IPS-NIHi11 (cell line): ENCODE data around the gene CEMIP.
A peak's percentile ranks its signal among the peaks of the same experiment; 100 is the strongest.

Experiments
- DNase-seq: peaks from one replicate; pipeline ENCODE4 v3.0.0; 2012; ENCODE audit warnings: mixed read lengths, low spot score

The CEMIP gene

GRCh38 chr15:80785335-80785734 lies 6.2 kb downstream of the CEMIP start:
- no peak for DNase-seq

- no peak for DNase-seq
These were observed 6.7 kb downstream of the CEMIP start for GRCh38 chr15:80785811-80786354.

DNA sequence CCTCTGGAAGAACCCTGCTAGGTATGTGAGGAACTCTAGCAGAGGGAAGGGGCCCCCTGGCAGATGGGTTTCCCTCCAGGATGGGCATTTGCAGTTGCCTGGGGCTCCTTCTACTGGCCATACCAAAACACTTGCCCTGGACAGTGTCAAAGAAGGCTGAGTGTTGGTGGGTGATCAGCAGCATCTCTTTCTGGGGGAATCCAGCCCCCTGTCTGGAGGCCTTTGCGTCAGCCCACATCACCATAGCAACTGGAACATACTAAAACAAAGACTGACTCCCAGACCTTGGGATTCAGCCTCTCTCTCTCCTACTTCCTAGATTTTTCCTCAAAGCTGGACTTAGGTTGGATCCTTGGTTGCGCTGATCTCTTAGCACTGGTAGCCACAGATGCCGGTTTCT lies 8.1 kb downstream of the CEMIP start:
- peak; percentile 42 for DNase-seq

GRCh38 chr15:80788536-80788935 lies 9.4 kb downstream of the CEMIP start:
- no peak for DNase-seq

DNA sequence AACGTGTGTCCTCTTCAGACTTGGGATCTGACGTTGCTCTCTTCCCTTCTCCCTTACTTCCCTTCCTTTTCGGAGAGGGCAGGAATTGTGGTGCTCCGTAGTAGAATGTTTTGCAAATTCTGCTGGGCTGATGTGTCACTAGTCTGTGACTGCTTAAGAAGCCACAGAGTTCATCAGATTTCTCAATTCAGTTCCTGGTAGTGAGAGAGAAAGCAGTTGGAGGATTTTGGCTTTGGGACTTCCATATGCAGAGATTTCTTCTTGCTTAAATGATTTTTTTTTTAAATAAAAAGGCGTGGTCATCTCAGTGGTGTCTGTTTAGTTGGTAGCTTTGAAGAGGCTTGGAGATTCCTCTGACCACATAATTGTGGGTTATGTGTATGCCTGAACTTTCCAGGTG lies 10.1 kb downstream of the CEMIP start:
- DNase-seq, result no peak

GRCh38 chr15:80789796-80790195 lies 10.6 kb downstream of the CEMIP start:
- DNase-seq, result no peak

- no peak for DNase-seq
These were observed 11.1 kb downstream of the CEMIP start for GRCh38 chr15:80790236-80790635.

DNA sequence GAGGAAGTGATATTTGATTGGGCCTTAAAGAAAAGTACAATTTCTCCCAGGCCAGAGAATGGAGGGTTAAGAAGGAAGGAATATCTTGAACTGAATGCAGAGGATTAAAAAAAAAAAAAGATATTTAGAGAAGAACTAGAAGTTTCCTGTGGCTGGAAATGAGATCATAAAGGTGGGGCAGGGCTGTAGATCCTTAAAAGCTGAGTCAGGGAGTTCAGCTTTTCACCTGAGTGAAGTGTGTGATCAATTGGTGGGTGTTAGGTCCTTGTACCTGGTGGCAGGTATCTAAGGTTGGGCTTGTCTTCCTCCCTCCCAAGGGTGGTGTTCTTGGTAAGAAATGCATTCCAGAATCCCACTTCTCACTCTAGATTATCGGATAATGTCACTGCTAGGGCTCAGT lies 11.8 kb downstream of the CEMIP start:
- DNase-seq, result no peak

DNA sequence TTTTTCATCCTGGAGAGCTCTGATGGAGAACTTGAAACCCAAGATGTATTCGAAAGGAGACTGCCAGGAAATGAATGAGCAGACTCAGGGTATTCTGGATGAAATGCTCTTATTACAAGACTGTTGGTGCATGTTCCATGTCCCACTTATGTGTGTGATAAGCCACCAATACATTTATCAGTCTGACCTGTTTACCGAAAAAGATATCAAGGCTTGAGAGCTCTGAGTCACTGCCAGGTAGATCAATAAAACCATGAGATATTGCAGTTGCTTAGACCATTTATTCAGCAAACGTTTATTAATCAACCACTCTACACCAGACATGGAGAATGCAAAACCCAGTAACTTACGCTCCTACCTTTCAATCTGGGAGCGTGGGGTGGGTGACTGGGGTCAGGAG lies 17.2 kb downstream of the CEMIP start:
- DNase-seq, result no peak

- no peak for DNase-seq
These were observed 19.7 kb downstream of the CEMIP start for GRCh38 chr15:80798911-80799310.

DNA sequence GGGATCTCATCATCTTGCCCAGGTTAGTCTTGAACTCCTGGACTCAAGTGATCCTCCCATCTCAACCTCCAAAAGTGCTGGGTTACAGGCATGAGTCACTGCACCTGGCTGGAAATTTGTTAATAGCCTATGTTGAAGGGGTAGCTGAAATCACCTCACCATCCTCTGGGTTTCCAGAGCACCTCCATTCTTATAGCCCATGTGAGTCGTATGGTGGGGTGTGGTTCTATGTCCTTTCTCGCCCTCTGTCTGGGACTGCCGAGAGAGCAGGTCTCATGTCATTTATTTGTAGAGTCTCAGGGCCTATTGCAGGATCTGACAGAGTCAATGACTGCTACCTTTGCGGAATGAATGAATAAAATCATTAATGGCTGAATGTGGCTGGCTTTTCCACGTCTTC lies 20.9 kb downstream of the CEMIP start:
- no peak for DNase-seq

GRCh38 chr15:80801891-80802680 lies 22.9 kb downstream of the CEMIP start:
- DNase-seq, result no peak

- no peak for DNase-seq
These were observed 24.7 kb downstream of the CEMIP start for GRCh38 chr15:80803580-80804525.

DNA sequence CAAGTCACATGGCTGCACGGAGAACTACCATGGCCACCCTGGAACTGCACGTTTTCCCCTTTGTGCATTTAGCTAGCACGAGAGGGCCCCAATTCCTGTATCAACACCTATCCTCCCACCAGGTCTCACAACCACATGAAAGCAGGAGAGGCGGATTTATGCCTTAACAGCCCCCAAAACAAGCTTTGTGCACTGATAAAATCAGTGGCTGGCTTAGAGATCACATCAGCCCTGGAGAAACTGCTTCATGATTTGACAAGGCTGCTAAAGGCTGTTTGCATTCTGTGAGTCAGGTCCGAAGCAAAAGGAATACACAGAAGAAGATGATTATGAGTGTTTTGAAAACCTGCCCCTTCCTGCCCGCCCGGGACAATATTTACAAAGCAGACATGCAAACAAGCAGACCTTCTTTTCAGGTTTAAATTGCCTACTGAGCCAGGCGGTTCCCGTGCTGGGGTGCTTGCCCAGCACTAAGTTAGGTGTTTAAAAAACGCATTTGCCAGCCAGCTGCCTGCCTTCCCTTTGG lies 25.9 kb downstream of the CEMIP start:
- no peak for DNase-seq

DNA sequence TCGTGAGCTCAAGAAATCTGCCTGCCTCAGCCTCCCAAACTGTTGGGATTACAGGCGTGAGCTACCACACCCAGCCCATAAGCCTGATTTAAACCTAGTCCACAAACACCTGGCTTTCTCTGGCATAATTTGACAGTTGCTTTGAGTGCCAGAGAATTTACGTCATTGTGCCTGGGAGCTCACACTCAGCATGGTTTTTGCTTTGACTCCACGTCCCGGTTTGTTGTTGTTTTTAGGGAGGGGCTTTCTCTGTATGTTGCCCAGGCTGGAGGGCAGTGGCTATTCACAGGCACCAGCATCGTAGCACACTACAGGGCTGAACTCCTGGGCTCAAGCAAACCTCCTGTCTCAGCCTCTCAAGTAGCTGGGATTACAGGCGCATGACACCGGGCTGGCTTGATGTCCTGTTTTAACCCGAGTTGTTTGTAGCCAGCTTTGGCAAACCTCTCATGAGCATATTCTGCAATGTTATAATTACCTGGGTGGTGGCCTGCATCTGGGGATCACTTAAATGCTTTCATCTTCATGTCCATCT lies 32.7 kb downstream of the CEMIP start:
- no peak for DNase-seq

GRCh38 chr15:80815106-80815505 lies 35.9 kb downstream of the CEMIP start:
- no peak for DNase-seq

- DNase-seq, result no peak
These were observed 37.0 kb downstream of the CEMIP start for GRCh38 chr15:80816049-80816653.

DNA sequence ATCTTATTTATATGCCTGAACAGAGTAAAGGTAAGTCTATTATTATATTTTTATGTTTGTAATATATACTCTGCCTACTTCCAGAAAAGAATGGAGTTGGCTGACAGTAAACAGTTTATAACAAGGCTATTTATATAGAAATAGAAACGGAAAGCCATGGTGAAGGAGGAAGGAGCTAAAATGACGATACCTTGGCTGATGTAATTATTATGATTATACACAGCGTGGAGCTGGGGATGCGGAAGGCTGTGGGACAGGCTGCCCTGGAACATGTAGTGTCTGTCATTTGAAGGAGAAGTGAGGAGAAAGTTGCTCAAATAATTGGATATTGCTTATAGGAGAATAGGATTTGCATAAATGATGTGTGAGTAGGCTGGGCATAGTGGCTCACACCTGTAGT lies 37.8 kb downstream of the CEMIP start:
- no peak for DNase-seq

- DNase-seq, result no peak
These were observed 38.7 kb downstream of the CEMIP start for GRCh38 chr15:80817901-80818300.

DNA sequence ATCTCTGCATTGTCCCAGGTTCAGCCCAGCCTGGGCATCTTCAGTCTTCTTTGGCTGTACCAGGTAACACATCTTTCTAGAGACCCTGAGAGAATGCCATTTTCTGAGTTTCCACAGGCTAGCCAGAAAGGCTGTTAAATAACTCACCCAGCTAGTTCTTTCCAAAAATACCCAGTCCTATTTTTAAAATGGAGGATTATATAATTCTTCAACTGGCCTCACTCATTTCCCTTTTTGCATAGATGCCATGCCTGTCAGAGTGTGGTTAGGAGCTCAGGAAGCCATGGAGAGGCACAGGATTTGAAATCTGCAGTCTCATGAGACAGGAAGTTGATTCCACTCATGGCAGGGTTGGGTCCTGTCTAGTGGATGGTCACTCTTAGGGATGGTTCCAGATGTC lies 39.8 kb downstream of the CEMIP start:
- DNase-seq, result no peak

GRCh38 chr15:80820092-80820491 lies 40.9 kb downstream of the CEMIP start:
- DNase-seq, result no peak

DNA sequence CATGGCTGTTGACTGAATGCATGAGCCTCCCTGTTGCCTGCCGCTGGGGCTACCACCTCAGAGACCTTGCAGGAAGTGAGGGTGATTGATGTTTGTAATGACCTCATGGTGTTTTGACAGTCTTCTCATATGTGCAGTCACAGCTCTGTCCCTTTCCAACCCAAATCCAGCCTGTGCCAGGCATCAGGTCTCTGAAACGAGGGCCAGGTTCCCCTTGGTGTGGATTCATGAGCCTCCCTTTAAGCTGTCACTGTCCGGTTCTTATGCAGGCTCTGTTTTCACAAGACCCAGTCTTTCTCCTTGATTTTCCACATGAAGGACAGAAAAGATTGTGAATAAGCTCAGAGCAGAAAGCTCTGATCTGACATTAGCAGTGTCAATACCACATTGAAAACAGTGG lies 43.1 kb downstream of the CEMIP start:
- no peak for DNase-seq
